ENCODE results near the gene ATPAF1. TPM values are rescaled to one million over a fixed set of nuclear protein-coding genes. Genes with fewer than 3 reads are reported as not detected.

The ATPAF1 gene
- total RNA-seq, 1 donor from 2014 or later: 42.7 TPM

DNA sequence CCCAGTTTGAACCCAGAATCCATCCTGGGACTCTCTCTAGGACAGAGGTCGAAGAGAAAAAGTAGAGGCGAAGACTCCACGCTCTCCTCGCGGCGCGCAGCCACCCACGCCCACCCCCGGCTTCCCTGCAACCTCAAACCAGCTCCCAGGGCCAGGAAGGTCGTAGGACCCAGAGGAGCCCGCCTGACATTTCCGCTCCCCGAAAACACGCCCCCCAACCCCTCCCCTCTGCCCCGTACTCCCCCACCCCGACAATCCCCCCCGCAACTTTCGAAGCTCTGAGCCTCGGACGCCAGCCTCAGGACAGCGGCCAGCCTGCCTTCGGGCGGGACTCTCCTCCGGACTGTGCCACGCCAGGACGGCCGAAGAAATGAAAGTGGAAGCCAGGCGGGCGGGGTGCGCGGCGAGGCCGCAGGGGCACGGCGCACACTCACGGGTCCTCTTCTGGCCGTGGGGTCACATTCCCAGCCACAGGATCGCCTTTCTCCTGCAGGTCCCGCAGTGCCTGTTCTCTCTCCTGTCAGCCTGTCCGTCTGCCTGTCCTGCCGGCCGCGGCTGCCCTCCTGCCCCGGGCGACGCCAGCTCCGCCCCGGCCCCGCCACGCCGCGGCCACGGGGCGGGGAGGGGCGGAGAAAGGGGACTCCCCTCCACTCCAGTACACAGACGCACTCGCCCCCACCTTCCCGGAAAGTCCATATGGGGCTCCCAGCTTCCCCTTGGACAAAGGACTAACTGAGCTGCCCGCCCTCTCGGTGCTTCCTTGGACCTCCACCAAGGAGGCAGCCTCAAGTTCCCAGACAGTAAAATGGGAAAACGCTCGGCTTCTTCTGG lies 51.7 kb downstream of the ATPAF1 start, which contains the start of gene MOB3C:
MOB3C (minus strand) TSS at position 535 of the 831 bp plus-strand sequence. CDS start 3,490 bp downstream, outside the sequence.
- DNase-seq (ENCODE audit: low spot score): peak; percentile 54
- peak within 1 kb of the TSS; percentile 92 for H3K27ac Mint-ChIP-seq
- H3K4me3 Mint-ChIP-seq (ENCODE audit: low read depth): peak within 1 kb of the TSS; percentile 87
- H3K4me1 Mint-ChIP-seq (ENCODE audit: low read depth): peaks cover 69% of the 10 kb centered on the region
- intact Hi-C loops (cut with micrococcal nuclease): loop anchor here (1.0 to 5.0 kb wide), 5 partner anchors 12 to 101 kb away; partner anchors contain the start of genes ATPAF1, EFCAB14 and MKNK1
- H3K36me3 Mint-ChIP-seq (ENCODE audit: low read depth): peaks cover 12% of the 10 kb centered on the region
- H3K27me3 Mint-ChIP-seq (ENCODE audit: low read depth): no peaks in the 10 kb centered on the region
- no peaks in the 10 kb centered on the region for H3K9me3 Mint-ChIP-seq

DNA sequence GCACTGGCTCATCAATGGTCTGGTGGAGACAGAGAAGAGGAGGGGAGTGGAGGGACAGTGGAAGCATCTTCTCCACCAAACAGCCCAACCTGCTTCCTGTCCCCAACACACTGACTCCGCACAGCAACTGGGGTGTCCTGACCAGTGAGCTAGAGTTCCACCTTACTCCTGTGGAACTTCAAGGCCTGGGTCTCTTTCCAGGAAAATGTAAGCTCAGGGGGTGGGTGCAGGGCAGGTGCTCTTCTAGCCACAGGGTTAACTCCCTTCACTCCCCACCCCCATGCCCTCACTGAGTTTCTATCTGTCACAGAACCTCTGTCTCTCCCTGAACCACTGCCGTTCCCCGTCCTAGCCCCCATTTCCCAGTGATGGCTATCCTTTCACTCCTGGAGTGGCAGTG lies 52.4 kb downstream of the ATPAF1 start:
- no peak for DNase-seq (ENCODE audit: low spot score)
- H3K36me3 Mint-ChIP-seq (ENCODE audit: low read depth): peaks cover 19% of the 10 kb centered on the region
- peak overlapping the region; percentile 87 for H3K4me3 Mint-ChIP-seq (ENCODE audit: low read depth)
- H3K27ac Mint-ChIP-seq: peak overlapping the region; percentile 89
- H3K27me3 Mint-ChIP-seq (ENCODE audit: low read depth): no peaks in the 10 kb centered on the region
- intact Hi-C loops (cut with micrococcal nuclease): loop anchor here (1.0 to 5.0 kb wide), 5 partner anchors 11 to 102 kb away; partner anchors contain the start of genes ATPAF1, EFCAB14 and MKNK1
- H3K9me3 Mint-ChIP-seq: no peaks in the 10 kb centered on the region
- H3K4me1 Mint-ChIP-seq (ENCODE audit: low read depth): peaks cover 75% of the 10 kb centered on the region

DNA sequence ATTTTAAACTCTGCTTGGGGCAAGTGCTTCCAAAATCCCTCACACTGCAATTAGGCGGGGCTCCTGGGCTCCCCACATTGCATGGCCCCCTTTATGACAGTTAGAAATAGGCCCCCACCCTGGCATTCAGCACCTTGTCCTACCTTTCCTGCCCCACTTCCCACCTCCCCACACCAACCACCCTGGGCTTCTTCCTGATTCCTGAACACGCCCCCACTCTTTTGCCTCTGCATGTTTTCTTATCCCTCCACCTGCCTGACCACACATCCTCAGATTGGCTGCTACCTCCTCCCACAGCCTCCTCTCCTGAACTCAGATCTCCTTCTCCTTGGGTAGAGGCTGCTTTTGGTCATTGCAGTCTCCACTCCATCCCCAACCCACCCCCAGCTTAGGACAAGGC lies 53.1 kb downstream of the ATPAF1 start:
- Mint-ChIP-seq H3K9me3 (no peaks in the 10 kb centered on the region), H3K4me3 (ENCODE audit: low read depth) (peak overlapping the region; percentile 87), H3K27me3 (ENCODE audit: low read depth) (no peaks in the 10 kb centered on the region), H3K4me1 (ENCODE audit: low read depth) (peaks cover 73% of the 10 kb centered on the region), H3K36me3 (ENCODE audit: low read depth) (peaks cover 26% of the 10 kb centered on the region), H3K27ac (peak overlapping the region; percentile 89)
- intact Hi-C loops (cut with micrococcal nuclease): loop anchor here (5.0 kb wide), 3 partner anchors 37 to 102 kb away; partner anchors contain the start of genes ATPAF1 and EFCAB14
- DNase-seq (ENCODE audit: low spot score): no peak

DNA sequence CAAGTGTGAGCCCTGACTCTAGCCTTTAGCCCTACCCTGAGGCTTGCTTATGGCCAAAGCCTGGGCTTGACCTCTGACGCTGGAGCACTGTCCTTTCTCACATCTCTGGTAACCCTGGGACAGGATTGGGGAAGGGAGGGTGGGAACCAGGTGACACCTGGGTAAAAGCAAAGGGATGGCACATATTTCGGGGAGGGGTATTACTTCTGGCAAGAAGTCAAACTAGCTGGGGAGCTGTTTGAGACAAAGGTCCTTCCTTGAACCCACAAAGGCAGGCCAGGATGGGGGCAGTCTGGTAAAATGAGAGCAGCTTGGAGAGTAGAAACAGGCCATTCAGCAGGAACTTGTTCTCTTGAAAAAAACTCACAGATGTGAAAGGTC lies 53.6 kb downstream of the ATPAF1 start:
- H3K4me1 Mint-ChIP-seq (ENCODE audit: low read depth): peaks cover 68% of the 10 kb centered on the region
- H3K9me3 Mint-ChIP-seq: no peaks in the 10 kb centered on the region
- H3K27ac Mint-ChIP-seq: no peak overlapping the region
- H3K27me3 Mint-ChIP-seq (ENCODE audit: low read depth): no peaks in the 10 kb centered on the region
- no peak for DNase-seq (ENCODE audit: low spot score)
- intact Hi-C loops (cut with micrococcal nuclease): no loop called here
- peak overlapping the region; percentile 87 for H3K4me3 Mint-ChIP-seq (ENCODE audit: low read depth)
- peaks cover 31% of the 10 kb centered on the region for H3K36me3 Mint-ChIP-seq (ENCODE audit: low read depth)

DNA sequence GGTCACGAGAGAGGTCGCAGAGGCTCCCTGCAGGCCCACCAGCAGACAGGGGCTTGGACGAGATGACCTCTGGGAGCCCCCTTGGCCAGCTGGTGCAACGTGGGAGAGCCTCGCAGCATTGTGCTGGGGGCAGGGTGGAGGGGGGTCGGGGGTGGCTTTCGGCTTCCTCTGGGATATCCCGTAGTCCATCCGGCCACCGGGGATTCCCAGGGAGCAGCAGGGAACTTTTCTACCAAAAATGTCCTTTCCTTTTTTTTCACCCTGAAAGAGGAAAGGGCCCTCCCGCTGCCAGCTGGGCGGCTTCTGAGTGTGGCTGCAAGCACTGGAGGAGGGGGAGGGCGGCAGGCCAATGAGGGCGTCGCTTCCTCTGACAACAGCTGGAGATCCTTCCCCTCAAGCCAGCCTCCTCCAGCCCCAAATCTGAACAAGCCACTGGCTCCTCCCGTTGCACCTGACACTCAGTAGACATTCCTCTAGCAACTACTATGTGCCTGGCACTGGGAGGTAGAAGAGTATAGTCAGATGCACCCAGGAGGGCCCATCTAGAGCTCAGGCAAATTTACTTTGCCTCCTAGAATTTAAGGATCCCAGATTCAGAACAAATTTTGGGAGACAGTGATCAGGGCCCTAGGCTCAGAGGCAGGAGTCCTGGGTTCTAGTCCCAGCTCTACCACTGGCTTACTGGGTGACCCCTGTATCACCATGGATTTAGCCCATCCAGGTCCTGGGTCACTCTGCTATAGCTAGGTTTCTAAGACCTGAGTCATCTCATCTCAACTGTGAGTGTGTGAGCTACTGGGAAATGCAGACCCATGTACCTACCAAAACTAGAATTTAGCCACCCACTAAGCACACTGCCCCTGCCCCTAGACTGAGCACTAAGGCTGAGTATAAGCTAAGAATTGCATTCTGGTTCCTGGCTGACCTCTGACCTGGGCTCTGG lies 54.2 kb downstream of the ATPAF1 start:
- no peaks in the 10 kb centered on the region for H3K27me3 Mint-ChIP-seq (ENCODE audit: low read depth)
- peak; percentile 30 for DNase-seq (ENCODE audit: low spot score)
- peaks cover 37% of the 10 kb centered on the region for H3K36me3 Mint-ChIP-seq (ENCODE audit: low read depth)
- H3K9me3 Mint-ChIP-seq: no peaks in the 10 kb centered on the region
- intact Hi-C loops (cut with micrococcal nuclease): no loop called here
- H3K4me1 Mint-ChIP-seq (ENCODE audit: low read depth): peaks cover 62% of the 10 kb centered on the region
- H3K27ac Mint-ChIP-seq: no peak overlapping the region
- H3K4me3 Mint-ChIP-seq (ENCODE audit: low read depth): peak overlapping the region; percentile 87

DNA sequence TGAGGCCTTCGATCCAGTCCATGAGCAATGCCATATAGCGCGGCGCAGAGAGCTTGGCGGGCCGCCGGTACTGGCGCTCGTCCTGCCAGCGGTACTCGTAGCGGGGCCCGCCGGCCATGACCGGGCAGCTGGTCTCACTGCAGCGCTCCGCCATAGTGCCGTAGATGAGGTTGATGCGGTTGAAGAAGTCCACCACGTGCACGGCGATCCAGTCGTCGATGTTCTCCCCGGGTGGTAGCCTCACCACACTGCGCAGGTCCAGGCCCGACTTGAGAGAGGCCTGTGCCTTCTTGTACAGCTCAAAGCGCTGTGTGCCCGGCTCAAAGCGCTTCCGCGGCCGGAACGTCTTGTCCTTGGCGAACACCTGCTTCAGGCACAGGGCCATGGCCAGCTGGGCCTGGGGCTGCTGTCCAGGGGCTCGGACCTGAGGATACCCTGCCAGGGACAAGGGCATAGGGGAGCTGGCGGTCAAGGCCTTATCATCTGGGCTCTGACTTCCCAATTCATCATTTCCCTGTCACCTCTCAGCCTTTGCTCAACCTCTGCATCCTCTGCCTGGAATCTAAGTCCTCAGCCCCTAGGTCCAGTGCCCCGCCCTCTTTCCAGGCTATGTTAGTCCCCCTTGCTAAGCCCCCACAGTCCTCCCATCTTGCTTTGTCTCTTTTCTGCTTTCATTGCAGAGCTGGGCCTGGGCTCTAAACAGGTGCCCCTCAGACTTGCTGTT lies 55.1 kb downstream of the ATPAF1 start:
- Mint-ChIP-seq H3K4me1 (ENCODE audit: low read depth) (peaks cover 53% of the 10 kb centered on the region), H3K36me3 (ENCODE audit: low read depth) (peaks cover 46% of the 10 kb centered on the region), H3K27me3 (ENCODE audit: low read depth) (no peaks in the 10 kb centered on the region), H3K4me3 (ENCODE audit: low read depth) (no peak overlapping the region), H3K9me3 (no peaks in the 10 kb centered on the region), H3K27ac (no peak overlapping the region)
- DNase-seq (ENCODE audit: low spot score): no peak
- intact Hi-C loops (cut with micrococcal nuclease): no loop called here

DNA sequence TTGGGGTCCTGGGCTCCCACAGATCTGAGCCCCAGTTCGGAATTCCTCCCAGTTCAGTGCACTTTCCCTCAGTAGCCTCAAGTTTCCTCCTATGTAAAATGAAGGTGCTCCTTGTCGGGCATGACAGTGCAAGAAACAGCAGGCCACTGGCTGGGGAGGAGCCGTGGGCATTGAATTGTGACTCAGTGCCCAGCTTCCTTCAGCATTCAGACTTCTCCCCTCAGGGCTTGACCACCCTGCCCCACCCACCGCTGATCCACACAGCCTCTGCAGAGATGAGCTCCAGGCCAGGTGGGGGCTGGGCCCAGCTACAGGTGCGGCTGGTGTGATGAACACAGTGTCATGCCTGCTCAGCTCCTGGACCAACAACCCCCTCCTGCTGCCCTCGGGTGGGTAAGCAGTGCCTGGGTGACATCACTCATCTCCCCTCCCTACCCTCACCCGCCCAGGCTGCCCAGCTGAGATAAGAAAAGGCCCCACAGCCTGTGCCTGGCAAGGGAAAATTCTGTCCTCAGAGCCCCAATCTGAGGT lies 56.4 kb downstream of the ATPAF1 start:
- Mint-ChIP-seq H3K36me3 (ENCODE audit: low read depth) (peaks cover 52% of the 10 kb centered on the region), H3K27me3 (ENCODE audit: low read depth) (no peaks in the 10 kb centered on the region), H3K27ac (no peak overlapping the region), H3K4me1 (ENCODE audit: low read depth) (peaks cover 40% of the 10 kb centered on the region), H3K9me3 (no peaks in the 10 kb centered on the region), H3K4me3 (ENCODE audit: low read depth) (no peak overlapping the region)
- no peak for DNase-seq (ENCODE audit: low spot score)
- intact Hi-C loops (cut with micrococcal nuclease): no loop called here

DNA sequence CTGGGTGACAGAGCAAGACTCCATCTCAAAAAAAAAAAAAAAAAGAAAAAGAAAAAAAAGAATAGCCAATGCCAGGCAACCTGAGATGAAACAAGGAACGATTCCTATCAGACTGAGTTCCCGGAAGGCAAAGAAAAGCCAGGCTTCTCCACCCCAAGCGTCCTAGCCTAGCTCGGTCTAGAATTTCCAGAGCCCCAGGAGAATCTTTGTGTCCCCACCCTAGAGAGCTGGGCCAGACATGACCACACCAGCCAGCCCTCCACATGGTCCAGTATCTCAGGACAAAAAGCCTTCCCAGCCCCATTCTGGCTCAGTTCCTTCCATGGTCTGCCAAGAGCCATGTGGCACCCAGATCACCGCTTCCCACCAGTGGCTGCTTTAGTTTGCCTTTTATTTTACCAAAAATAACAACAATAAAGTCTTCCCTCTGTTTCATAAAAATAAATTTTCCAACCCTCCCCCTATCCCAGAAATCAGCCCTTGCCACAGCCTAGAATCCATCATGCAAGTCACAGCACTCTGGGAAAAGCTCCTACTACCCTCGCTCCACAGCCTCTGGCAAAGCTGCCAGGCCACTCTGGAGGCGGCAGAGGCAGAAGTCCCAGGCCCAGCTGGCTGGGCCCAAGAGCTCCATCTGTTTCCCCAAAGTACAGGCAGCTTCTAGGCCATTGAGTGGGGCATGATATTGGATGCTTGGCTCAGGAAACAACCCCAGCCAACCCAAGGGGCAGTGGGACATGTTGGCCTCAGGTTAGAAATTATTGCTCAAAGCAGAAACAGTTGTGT lies 60.6 kb downstream of the ATPAF1 start:
- Mint-ChIP-seq H3K4me3 (ENCODE audit: low read depth) (no peak overlapping the region), H3K27me3 (ENCODE audit: low read depth) (no peaks in the 10 kb centered on the region), H3K27ac (no peak overlapping the region), H3K36me3 (ENCODE audit: low read depth) (peaks cover 53% of the 10 kb centered on the region), H3K9me3 (no peaks in the 10 kb centered on the region), H3K4me1 (ENCODE audit: low read depth) (peaks cover 38% of the 10 kb centered on the region)
- intact Hi-C loops (cut with micrococcal nuclease): no loop called here
- DNase-seq (ENCODE audit: low spot score): no peak

DNA sequence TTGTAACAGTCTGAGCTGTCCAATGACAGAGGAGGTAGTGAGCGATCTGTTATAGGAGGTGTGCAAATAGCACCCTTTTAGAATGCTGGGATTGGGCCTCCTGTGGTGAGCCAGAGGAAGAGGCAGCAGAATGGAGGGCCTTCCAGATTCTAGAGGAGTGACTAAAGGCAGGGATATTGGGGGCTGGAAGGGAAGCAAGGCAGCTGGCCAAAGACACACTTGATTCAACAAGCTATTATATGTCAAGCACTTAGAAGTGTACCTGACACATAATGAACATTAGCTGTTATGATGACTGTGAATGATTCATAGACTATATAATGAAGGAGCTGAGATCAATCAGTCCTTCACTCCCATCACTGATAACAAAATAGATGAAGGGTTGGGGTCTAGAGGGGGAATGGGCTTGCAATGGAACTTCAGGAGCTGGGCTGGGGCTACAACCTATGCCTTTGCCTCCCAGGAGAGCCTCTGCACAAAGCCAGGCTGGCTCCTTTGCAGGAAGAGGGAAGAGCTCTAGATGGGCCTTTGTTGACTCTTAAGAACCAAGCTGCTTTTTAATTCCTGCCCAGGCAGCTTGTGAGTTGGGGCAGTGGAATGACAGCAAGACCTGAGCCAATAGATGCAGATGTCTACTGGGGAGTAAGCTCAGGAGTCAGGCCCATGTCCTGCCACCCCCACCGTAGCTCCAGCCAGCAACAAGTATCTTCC lies 61.8 kb downstream of the ATPAF1 start:
- no peak for DNase-seq (ENCODE audit: low spot score)
- intact Hi-C loops (cut with micrococcal nuclease): no loop called here
- Mint-ChIP-seq H3K4me1 (ENCODE audit: low read depth) (peaks cover 41% of the 10 kb centered on the region), H3K4me3 (ENCODE audit: low read depth) (no peak overlapping the region), H3K9me3 (no peaks in the 10 kb centered on the region), H3K27me3 (ENCODE audit: low read depth) (no peaks in the 10 kb centered on the region), H3K27ac (no peak overlapping the region), H3K36me3 (ENCODE audit: low read depth) (peaks cover 54% of the 10 kb centered on the region)

DNA sequence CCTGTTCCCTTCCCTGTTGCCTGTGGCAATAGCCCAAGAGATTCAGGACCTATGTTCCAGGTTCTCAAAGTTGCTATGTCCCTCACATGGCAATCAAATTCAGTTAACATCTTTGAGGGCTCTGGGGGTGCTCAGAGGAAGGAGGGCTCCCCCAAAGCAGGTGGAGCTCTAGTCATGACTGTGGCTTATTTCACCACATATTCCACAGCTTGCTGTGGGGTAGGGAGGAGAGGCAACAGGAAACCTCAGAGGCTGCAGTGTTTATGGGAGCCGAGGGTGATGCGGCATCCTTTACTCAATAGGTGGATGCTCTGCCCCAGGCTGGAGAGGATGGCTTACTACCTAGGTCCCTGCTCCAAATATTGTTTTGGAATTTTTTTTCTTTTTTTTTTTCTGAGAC lies 62.9 kb downstream of the ATPAF1 start:
- Mint-ChIP-seq H3K4me1 (ENCODE audit: low read depth) (peaks cover 41% of the 10 kb centered on the region), H3K9me3 (no peaks in the 10 kb centered on the region), H3K27ac (peak overlapping the region; percentile 14), H3K27me3 (ENCODE audit: low read depth) (no peaks in the 10 kb centered on the region), H3K36me3 (ENCODE audit: low read depth) (peaks cover 52% of the 10 kb centered on the region), H3K4me3 (ENCODE audit: low read depth) (peak overlapping the region; percentile 87)
- peak; percentile 30 for DNase-seq (ENCODE audit: low spot score)
- intact Hi-C loops (cut with micrococcal nuclease): no loop called here

Measured in activated T-helper 2 cell treated with anti-CD3 and anti-CD28 coated beads, Interferon-gamma antibody, Interleukin-2, Interleukin-4, amounts not matched to agents 10 μg/mL and 5 μg/mL and 100 μg/mL, durations not matched to agents 14 hours and 24 hours and 36 hours (primary cell).